Endothelial cell (in vitro differentiated cells): ENCODE measurements around the gene KLC1. TPM values are rescaled to one million over a fixed set of nuclear protein-coding genes. Genes with fewer than 3 reads are reported as not detected.

ENCODE experiments used
- DNase-seq: peaks from one replicate; pipeline ENCODE4 v3.0.0; 2021; ENCODE audit warnings: low spot score
- H3K27ac Mint-ChIP-seq: one replicate; pipeline ENCODE4 v1.8.0; 2021; ENCODE audit warnings: mixed read lengths, inconsistent platforms; ENCODE audit not compliant: unreplicated experiment
- H3K27me3 Mint-ChIP-seq: one replicate; pipeline ENCODE4 v1.8.0; 2021; ENCODE audit warnings: mild to moderate bottlenecking, moderate library complexity, mixed read lengths, inconsistent platforms; ENCODE audit not compliant: unreplicated experiment
- H3K36me3 Mint-ChIP-seq: one replicate; pipeline ENCODE4 v1.8.0; 2021; ENCODE audit warnings: mild to moderate bottlenecking, low read depth, mixed read lengths, inconsistent platforms; ENCODE audit not compliant: unreplicated experiment
- H3K4me1 Mint-ChIP-seq: one replicate; pipeline ENCODE4 v1.8.0; 2021; ENCODE audit warnings: mild to moderate bottlenecking, mixed read lengths, inconsistent platforms; ENCODE audit not compliant: unreplicated experiment
- H3K4me3 Mint-ChIP-seq: one replicate; pipeline ENCODE4 v1.8.0; 2021; ENCODE audit warnings: mild to moderate bottlenecking, mixed read lengths, inconsistent platforms; ENCODE audit not compliant: unreplicated experiment
- H3K9me3 Mint-ChIP-seq: one replicate; pipeline ENCODE4 v1.8.0; 2021; ENCODE audit warnings: mixed read lengths, inconsistent platforms; ENCODE audit not compliant: unreplicated experiment
- CTCF ChIP-seq: fragments of 200-600 bp; sonication (generic); IDR thresholded peaks from one replicate; pipeline ENCODE4 v1.5.0; 2021; ENCODE audit warnings: antibody characterized with exemption; ENCODE audit not compliant: unreplicated experiment
- total RNA-seq: library from RNA; stranded (reverse); fragmentation: NEBNext Ultra II Directional; extraction: Animal tissue kit (Norgen Biotek cat#: 25700); gene quantifications from one replicate; pipeline ENCODE4 v1.2.1, GENCODE V29; 2021; ENCODE audit not compliant: unreplicated experiment

KLC1 gene
- total RNA-seq, 1 donor from 2014 or later: 220 TPM

GRCh38 chr14:103716091-103716801, 87.2 kb downstream of the KLC1 start:
- H3K4me1 Mint-ChIP-seq: peaks cover 26% of the 10 kb centered on the region
- DNase-seq: peak; percentile 38
- no peak overlapping the region for H3K27ac Mint-ChIP-seq
- H3K27me3 Mint-ChIP-seq: peaks cover 36% of the 10 kb centered on the region
- TF ChIP-seq CTCF: no peak
- peaks cover 15% of the 10 kb centered on the region for H3K36me3 Mint-ChIP-seq
- peak overlapping the region; percentile 91 for H3K4me3 Mint-ChIP-seq
- H3K9me3 Mint-ChIP-seq: no peaks in the 10 kb centered on the region

- H3K4me3 Mint-ChIP-seq: peak overlapping the region; percentile 91
- H3K4me1 Mint-ChIP-seq: peaks cover 20% of the 10 kb centered on the region
- no peak overlapping the region for H3K27ac Mint-ChIP-seq
- no peak for TF ChIP-seq CTCF
- no peak for DNase-seq
- peaks cover 32% of the 10 kb centered on the region for H3K27me3 Mint-ChIP-seq
- H3K36me3 Mint-ChIP-seq: peaks cover 15% of the 10 kb centered on the region
- no peaks in the 10 kb centered on the region for H3K9me3 Mint-ChIP-seq
These were observed 87.9 kb downstream of the KLC1 start for GRCh38 chr14:103716899-103717411.

- H3K27ac Mint-ChIP-seq: no peak overlapping the region
- peak overlapping the region; percentile 37 for H3K4me3 Mint-ChIP-seq
- DNase-seq: no peak
- H3K36me3 Mint-ChIP-seq: peaks cover 15% of the 10 kb centered on the region
- H3K4me1 Mint-ChIP-seq: peaks cover 17% of the 10 kb centered on the region
- TF ChIP-seq CTCF: no peak
- no peaks in the 10 kb centered on the region for H3K9me3 Mint-ChIP-seq
- H3K27me3 Mint-ChIP-seq: peaks cover 26% of the 10 kb centered on the region
These were observed 89.6 kb downstream of the KLC1 start for GRCh38 chr14:103718572-103718971.

- Mint-ChIP-seq H3K4me1 (peaks cover 15% of the 10 kb centered on the region), H3K9me3 (no peaks in the 10 kb centered on the region), H3K4me3 (no peak overlapping the region), H3K36me3 (peaks cover 15% of the 10 kb centered on the region), H3K27me3 (peaks cover 22% of the 10 kb centered on the region), H3K27ac (no peak overlapping the region)
- TF ChIP-seq CTCF: no peak
- no peak for DNase-seq
These were observed 90.7 kb downstream of the KLC1 start for GRCh38 chr14:103719751-103720150.

GRCh38 chr14:103721334-103722120, 92.5 kb downstream of the KLC1 start:
- peaks cover 15% of the 10 kb centered on the region for H3K4me1 Mint-ChIP-seq
- peaks cover 11% of the 10 kb centered on the region for H3K36me3 Mint-ChIP-seq
- H3K27ac Mint-ChIP-seq: peak overlapping the region; percentile 36
- H3K4me3 Mint-ChIP-seq: no peak overlapping the region
- DNase-seq: no peak
- H3K9me3 Mint-ChIP-seq: no peaks in the 10 kb centered on the region
- peaks cover 19% of the 10 kb centered on the region for H3K27me3 Mint-ChIP-seq
- no peak for TF ChIP-seq CTCF
